Osteocyte (in vitro differentiated cells): ENCODE measurements around the gene OCSTAMP. TPM values are rescaled to one million over a fixed set of nuclear protein-coding genes. Genes with fewer than 3 reads are reported as not detected.

Experiments used
- DNase-seq: peaks from one replicate; pipeline ENCODE4 v3.0.0; 2021; ENCODE audit warnings: mixed read lengths; ENCODE audit not compliant: unreplicated experiment; ENCODE audit errors: extremely low spot score
- H3K27ac Mint-ChIP-seq: one replicate; pipeline ENCODE4 v1.8.0; 2021; ENCODE audit warnings: mild to moderate bottlenecking, mixed read lengths; ENCODE audit not compliant: unreplicated experiment
- H3K27me3 Mint-ChIP-seq: one replicate; pipeline ENCODE4 v1.8.0; 2021; ENCODE audit warnings: mixed read lengths; ENCODE audit not compliant: unreplicated experiment
- H3K36me3 Mint-ChIP-seq: one replicate; pipeline ENCODE4 v1.8.0; 2021; ENCODE audit warnings: mixed read lengths; ENCODE audit not compliant: unreplicated experiment
- H3K4me1 Mint-ChIP-seq: one replicate; pipeline ENCODE4 v1.8.0; 2021; ENCODE audit warnings: mixed read lengths; ENCODE audit not compliant: unreplicated experiment
- H3K4me3 Mint-ChIP-seq: one replicate; pipeline ENCODE4 v1.8.0; 2021; ENCODE audit warnings: mild to moderate bottlenecking, moderate library complexity, mixed read lengths; ENCODE audit not compliant: unreplicated experiment
- H3K9me3 Mint-ChIP-seq: one replicate; pipeline ENCODE4 v1.8.0; 2021; ENCODE audit warnings: mixed read lengths; ENCODE audit not compliant: unreplicated experiment
- total RNA-seq: library from RNA; stranded (reverse); gene quantifications from 2 replicates; pipeline ENCODE4 v1.2.1, GENCODE V29; 2021
- TF ChIP-seq, protein P1 (sequence below): fragments of 200-600 bp; sonication (generic); IDR thresholded peaks from 2 replicates; pipeline ENCODE4 v1.5.0; 2021; ENCODE audit warnings: antibody characterized with exemption, mild to moderate bottlenecking, moderate library complexity

Gene OCSTAMP
- total RNA-seq, 1 donor from 2014 or later: not detected

DNA sequence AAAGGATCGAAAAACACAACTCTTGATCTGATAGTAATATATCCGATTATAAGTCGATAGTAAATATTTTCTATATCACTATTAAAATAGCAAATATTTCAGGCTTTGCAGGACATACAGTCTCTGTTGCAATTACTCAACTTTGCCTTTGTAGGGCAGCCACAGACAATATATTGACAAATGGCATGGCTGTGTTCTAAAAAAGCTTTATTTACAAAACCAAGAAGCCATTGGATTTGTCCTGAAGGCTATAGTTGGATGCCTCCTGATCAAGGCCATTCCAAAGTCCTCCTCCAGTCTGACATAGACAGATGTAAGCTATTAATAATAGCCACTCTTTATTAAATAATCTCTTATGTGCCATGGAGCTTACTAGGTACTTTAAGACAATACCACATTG, 5.9 kb downstream of the OCSTAMP start:
- no peaks in the 10 kb centered on the region for H3K27me3 Mint-ChIP-seq
- no peaks in the 10 kb centered on the region for H3K36me3 Mint-ChIP-seq
- DNase-seq: no peak
- H3K9me3 Mint-ChIP-seq: no peaks in the 10 kb centered on the region
- H3K4me3 Mint-ChIP-seq: no peak overlapping the region
- H3K4me1 Mint-ChIP-seq: no peaks in the 10 kb centered on the region
- no peak overlapping the region for H3K27ac Mint-ChIP-seq
- TF ChIP-seq, protein P1, sequence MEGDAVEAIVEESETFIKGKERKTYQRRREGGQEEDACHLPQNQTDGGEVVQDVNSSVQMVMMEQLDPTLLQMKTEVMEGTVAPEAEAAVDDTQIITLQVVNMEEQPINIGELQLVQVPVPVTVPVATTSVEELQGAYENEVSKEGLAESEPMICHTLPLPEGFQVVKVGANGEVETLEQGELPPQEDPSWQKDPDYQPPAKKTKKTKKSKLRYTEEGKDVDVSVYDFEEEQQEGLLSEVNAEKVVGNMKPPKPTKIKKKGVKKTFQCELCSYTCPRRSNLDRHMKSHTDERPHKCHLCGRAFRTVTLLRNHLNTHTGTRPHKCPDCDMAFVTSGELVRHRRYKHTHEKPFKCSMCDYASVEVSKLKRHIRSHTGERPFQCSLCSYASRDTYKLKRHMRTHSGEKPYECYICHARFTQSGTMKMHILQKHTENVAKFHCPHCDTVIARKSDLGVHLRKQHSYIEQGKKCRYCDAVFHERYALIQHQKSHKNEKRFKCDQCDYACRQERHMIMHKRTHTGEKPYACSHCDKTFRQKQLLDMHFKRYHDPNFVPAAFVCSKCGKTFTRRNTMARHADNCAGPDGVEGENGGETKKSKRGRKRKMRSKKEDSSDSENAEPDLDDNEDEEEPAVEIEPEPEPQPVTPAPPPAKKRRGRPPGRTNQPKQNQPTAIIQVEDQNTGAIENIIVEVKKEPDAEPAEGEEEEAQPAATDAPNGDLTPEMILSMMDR: peak; percentile 30

DNA sequence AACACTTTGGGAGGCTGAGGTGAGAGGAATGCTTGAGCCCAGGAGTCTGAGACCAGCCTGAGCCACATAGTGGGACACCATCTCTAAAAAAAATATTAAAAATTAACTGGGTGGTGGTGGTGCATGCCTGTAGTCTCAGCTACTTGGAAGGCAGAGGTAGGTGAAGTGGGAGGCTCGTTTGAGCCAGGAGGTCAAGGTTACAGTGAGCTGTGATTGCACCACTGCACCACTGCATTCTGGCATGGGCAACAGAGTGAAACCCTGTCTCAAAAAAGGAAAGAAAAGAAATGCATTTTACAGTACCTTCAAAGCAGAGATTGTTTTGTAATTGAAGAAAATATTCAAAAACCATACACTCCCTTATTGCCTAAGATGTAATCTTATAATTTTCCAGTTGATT, 6.5 kb downstream of the OCSTAMP start:
- H3K4me1 Mint-ChIP-seq: no peaks in the 10 kb centered on the region
- TF ChIP-seq, protein P1: no peak
- H3K4me3 Mint-ChIP-seq: no peak overlapping the region
- no peaks in the 10 kb centered on the region for H3K27me3 Mint-ChIP-seq
- no peaks in the 10 kb centered on the region for H3K36me3 Mint-ChIP-seq
- no peak overlapping the region for H3K27ac Mint-ChIP-seq
- no peak for DNase-seq
- H3K9me3 Mint-ChIP-seq: no peaks in the 10 kb centered on the region

DNA sequence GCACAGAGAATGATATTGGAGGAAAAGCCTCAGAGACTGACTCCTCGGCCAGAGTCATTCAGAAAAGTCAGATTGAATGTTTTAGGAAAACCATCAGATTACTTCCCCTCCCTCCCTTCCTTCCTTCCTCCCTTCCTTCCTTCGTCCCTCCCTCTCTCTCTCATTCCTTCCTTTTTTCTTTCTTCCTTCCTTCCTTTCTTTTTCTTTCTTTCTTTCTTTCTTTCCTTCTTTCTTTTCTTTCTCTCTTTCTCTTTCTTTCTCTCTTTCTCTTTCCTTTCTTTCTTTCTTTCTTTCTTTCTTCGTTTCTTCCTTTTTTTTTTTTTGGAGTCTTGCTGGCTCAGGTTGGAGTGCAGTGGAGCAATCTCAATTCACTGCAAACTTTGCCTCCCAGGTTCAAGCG, 7.4 kb downstream of the OCSTAMP start:
- H3K4me1 Mint-ChIP-seq: no peaks in the 10 kb centered on the region

DNA sequence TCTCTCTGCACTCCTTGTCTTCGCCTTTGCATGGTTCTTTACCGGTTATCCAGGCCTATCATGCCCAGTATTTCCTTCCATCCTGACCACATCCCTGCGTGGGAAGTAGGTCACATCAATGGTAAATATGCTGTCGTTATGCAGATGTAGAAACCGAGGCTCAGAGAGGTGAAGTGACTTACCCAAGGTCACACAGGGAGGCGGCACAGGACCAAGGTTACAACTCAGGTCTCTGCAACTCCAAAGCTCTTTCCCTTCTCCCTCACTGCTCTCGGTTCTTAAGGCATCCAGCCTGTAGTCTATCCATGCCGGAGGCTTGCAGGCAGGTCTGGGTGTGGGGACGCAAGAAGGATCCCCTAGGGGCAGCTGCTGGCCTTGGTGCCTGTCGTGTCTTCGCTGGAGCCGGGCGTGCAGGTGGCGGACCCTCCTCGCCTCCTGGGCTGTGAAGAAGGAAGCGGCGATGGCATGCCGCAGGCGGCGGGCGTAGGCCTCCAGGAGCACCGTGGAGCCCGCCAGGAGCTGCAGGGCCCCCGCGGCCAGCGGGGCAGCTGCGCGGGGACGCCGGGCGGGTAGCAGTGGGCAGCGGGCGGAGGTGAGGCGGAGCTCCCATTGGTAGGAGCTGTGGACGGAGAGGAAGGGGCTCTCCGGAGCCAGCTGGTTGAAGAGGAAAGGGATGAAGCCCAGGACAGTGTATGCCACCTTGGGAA, 9.1 kb downstream of the OCSTAMP start:
- DNase-seq: no peak
- Mint-ChIP-seq H3K27ac (no peak overlapping the region), H3K4me3 (no peak overlapping the region), H3K9me3 (no peaks in the 10 kb centered on the region), H3K27me3 (no peaks in the 10 kb centered on the region), H3K36me3 (no peaks in the 10 kb centered on the region), H3K4me1 (no peaks in the 10 kb centered on the region)
- TF ChIP-seq, protein P1: no peak

More for the DNA sequence above, 7.4 kb downstream of the OCSTAMP start:
- no peak overlapping the region for H3K4me3 Mint-ChIP-seq
- no peak overlapping the region for H3K27ac Mint-ChIP-seq
- H3K36me3 Mint-ChIP-seq: no peaks in the 10 kb centered on the region
- TF ChIP-seq, protein P1: no peak
- no peaks in the 10 kb centered on the region for H3K27me3 Mint-ChIP-seq
- no peaks in the 10 kb centered on the region for H3K9me3 Mint-ChIP-seq
- no peak for DNase-seq

DNA sequence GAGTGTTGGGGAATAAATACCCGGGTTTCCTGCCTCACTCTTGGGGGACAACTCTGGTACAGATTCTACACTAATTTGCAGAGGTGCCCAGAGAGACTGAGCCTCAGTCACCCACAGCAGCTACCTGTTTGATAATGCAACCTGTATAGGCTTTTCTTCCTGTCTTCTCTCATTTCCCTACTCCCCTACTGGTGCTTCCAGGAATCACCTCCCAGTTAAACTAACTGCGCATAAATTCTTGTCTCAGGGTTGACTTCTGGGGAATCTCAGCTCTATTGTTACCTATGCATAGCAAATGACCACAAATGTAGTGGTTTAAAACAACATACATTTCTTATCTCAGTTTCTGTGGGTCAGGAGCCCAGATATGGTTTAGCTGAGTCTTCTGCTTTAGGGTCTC, 11.3 kb downstream of the OCSTAMP start:
- H3K36me3 Mint-ChIP-seq: no peaks in the 10 kb centered on the region
- no peak overlapping the region for H3K27ac Mint-ChIP-seq
- no peak overlapping the region for H3K4me3 Mint-ChIP-seq
- no peaks in the 10 kb centered on the region for H3K4me1 Mint-ChIP-seq
- H3K9me3 Mint-ChIP-seq: no peaks in the 10 kb centered on the region
- no peak for DNase-seq
- peaks cover 1% of the 10 kb centered on the region for H3K27me3 Mint-ChIP-seq
- TF ChIP-seq, protein P1: no peak
